HL-60/S4 treated with phorbol 12-myristate 13-acetate at 8.2 ng/mL for 4 days and 3 days (cell line): ENCODE results near the gene BUD23.
"Not testable (repeated sequence)": the region's sequence is repeated elsewhere in the genome, so short reads cannot be mapped to it uniquely, and the experiment has no call there.

Source experiments
- in situ Hi-C: fragments of 300-500 bp; cut with MboI; formaldehyde crosslinking; loops from 2 replicates; pipeline ENCODE4 v1.15.0; 2022; ENCODE audit warnings: low sequenced_read_pairs

The BUD23 gene

DNA sequence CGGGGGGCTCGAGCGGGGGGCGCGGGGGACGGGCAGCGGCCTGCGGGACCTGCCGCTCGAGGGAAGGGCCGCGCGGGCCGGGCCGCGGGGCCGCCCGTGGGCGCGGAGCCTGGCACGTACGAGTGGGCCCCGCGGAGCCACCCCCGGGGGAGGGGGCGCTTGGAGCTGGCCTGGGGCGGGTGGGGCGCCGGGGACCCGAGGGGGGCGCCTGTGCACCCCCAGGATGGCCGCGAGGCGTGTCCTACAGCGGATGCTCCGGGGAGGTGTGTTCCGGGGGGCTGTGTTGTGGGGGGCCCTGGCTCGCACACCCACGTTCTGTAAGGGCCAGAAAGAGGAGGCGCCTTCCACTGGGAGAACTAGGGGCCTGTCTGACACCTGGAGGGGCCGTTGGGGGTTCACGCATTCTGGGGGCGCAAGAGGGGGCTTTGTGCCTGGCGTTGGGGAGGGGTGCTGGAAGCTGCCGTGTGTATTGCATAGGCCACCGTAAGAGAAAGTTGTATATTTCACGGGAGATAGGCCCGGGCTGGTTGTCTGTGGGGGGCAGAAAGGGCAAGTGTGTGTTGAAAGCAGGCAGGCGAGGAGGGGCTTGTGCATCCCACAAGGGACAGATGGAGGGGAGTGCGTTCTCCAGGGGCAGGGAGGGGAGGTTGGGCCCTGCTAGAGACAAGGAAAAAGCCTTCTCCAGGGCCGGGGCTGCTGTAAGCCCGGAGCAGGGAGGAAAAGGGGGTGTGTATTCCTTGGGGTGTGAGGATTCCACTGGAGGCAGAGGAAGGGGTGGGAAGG, 15.1 kb upstream of the BUD23 start:
- in situ Hi-C loops = no loop called here

DNA sequence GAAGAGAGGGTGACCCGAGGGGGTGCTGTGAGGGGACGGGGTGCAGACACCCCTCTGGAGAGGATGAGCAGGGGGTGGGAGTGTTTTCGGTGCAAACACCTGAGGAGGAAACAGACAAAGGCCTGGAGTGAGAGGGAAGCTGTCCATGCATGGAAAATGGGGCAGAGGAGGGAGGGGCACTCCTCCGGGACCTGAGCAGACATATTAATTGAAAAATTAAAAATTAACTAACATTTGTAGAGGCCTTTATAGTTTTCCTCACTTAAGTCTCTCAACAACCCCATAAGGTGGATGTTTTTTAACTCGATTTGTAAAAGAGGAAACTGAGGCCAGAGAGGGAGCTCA, 14.5 kb upstream of the BUD23 start:
- in situ Hi-C loops = no loop called here

DNA sequence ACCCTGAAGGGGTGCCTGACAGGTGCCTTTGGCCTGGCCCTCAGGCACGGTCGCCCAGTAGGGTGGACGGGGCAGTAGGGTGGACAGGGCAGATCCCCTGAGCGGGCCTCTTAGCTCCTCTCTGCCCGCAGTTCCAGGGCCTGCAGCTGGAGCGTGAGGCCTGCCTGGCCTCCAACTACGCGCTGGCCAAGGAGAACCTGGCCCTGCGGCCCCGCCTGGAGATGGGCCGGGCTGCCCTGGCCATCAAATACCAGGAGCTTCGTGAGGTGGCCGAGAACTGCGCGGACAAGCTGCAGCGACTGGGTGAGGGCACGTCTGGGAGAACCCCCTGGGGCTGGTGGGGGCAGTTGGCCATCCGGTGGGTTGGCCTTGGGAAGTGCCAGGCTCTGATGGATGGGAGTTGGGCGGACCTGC, 14.1 kb upstream of the BUD23 start:
- in situ Hi-C loops = no loop called here

GRCh38 chr7:73669858-73670385, 13.5 kb upstream of the BUD23 start:
- in situ Hi-C loops = no loop called here

DNA sequence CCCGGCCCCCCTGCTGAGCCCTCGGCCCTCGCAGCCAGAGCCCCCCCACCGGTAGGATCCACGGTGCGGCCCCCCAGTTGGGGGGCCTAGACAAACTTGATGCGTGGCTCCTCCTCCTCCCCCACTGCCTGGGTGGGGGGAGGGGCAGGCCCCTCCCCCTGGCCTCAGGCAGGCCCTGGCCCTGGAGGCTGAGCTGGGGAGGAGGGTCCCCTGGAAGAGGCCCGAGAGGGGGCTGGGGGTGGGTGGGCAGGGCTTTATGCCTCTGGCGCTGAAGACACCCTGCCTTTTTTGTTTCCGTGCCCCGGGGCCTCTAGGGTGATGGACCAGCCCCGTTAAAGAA, 12.1 kb upstream of the BUD23 start:
- in situ Hi-C loops = no loop called here

DNA sequence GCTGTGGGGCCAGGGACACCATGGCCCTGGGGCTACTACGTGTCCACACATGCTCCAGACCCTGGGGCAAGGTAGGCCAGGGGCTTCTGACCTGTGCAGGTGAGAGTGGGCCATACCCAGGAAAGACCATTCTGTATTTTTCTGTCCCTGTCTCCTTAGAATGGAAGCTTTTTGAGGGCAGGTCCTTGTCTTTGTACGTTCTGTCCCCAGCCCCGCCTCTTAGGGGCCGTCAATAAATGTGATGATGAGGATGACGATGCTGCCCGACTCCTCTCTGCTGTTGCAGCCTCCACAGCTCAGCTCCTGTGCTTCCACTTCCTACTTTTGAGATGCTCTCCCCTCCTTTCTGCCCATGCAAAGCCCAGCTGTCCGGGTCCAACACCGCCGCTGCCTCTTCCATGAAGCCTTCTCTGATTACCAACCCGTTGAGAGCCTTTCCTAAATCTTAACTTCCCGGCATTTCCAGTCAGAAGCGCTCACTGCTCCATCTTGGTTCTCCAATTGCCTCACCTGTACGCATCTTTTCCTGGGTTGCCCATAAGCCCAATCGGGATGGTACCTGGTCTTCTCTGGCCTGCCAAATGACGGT, 11.4 kb upstream of the BUD23 start:
- in situ Hi-C loops = no loop called here

- in situ Hi-C loops = no loop called here
Observed at GRCh38 chr7:73674468-73675124, 8.8 kb upstream of the BUD23 start.

DNA sequence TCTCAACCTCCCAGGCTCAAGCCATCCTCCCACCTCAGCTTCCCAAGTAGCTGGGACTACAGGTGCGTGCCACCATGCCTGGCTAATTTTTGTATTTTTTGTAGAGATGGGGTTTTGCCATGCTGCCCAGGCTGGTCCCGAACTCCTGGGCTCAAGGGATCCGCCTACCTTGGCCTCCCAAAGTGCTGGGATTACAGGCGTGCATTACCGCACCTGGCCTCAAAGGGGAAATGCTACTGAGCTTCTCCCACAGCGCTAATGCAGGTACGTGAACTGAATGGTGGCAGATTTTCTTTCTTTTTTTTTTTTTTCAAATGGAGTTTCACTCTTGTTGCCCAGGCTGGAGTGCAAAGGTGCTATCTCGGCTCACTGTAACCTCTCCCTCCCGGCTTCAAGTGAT, 7.3 kb upstream of the BUD23 start:
- in situ Hi-C loops = not testable (repeated sequence)

DNA sequence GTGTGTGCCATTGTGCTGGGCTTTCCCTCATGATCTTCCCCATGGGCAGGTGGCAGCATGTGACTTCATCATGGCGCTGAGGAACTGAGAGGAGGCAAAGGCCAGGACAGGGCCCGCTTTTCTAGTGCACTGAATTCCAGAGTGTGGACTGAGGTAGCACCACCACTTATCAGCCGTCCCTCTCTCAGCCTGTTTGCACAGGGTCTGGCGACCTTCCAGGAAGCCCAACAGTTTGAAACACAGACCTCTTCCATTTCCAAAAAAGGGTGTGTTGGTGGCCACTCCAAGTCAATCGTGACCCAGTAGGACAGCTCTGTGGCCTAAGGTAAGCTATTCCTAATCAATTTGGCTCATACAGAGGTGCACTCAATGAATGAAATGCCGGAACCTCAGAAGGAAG, 4.5 kb upstream of the BUD23 start:
- in situ Hi-C loops = no loop called here

GRCh38 chr7:73679709-73680108, 3.7 kb upstream of the BUD23 start:
- in situ Hi-C loops = no loop called here

DNA sequence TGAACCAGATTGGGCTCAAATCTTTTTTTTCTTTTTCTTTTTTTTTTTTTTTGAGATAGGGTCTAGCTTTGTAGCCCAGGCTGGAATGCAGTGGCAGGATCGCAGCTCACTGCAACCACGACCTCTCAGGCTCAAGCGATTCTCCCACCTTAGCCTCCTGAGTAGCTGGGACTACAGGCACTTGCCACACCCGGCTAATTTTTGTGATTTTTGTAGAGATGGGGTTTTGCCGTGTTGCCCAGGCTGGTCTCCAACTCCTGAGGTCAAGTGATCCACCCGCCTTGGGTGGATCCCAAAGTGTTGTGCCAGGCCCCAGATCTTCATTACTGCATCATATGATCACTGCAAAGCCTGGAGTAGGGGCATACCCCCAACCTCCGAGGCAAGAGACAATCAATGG, 2.9 kb upstream of the BUD23 start:
- in situ Hi-C loops = no loop called here

GRCh38 chr7:73681031-73681430, 2.4 kb upstream of the BUD23 start:
- in situ Hi-C loops = no loop called here

- in situ Hi-C loops = no loop called here
Observed at GRCh38 chr7:73682745-73683055, 697 bp upstream of the BUD23 start.

DNA sequence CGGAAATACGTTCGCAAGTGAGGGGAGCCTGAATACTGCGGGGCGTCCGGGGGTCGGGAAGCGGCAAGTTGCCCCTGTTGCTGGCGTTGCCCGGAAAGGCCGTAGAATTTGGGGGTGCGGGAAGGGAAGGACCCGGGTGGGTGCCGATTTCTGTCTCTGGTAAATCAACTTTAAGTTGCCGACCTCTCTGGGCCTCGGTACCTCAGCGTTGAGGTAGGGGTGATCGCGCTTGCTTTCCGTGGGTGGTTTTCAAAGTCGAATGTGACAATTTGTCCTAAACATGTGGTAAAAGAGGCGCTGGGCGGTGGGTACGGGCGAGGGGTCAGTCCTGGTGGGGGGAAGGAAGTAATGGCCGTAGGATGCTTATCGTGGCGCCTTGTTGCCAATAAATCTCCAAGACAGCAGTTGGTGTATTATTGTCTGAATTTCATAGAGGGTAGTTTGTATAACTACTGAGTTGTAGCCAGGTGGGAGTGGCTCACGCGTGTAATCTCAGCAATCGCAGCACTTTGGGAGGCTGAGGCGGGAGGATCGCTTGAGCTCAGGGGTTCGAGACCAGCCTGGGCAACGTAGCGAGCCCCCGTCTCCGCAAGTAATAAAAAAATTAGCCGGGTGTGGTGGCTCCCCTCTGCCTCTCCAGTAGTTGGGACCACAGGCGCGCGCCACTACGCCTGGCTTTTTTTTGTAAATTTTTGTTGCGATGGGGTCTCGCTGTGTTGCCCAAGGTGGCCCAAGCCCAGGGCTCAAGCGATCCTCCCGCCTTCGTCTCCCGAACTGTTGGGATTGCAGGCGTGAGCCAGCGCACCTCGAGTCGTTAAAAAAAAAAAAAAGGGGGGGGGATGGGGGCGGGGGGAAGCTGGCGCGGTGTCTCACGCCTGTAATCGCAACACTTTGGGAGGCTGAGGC, 644 bp downstream of the BUD23 start:
- in situ Hi-C loops = no loop called here

GRCh38 chr7:73685311-73685710, 1.9 kb downstream of the BUD23 start:
- in situ Hi-C loops = no loop called here

DNA sequence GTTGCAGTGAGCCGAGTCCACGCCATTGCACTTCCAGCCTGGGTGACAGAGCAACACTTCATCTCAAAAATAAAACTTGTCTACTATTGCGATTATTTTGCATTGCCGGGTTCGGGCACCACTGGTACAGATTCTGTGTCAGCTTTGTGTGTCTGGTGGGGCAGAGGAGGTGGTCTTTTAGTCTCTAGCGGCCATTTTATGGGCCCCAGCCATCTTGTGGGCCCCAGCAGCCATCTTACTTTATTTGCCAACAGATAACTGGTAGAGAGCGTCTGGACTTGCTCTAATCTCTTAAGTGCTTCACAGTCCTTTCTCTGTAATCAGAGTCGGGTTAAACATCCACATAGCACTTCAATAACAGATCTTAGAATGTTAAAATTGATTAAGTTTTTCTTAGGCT, 4.9 kb downstream of the BUD23 start:
- in situ Hi-C loops = no loop called here

GRCh38 chr7:73690646-73691045, 7.2 kb downstream of the BUD23 start:
- in situ Hi-C loops = no loop called here

- in situ Hi-C loops = no loop called here
Observed at GRCh38 chr7:73696372-73696771, 13.0 kb downstream of the BUD23 start.

GRCh38 chr7:73698410-73698809, 15.0 kb downstream of the BUD23 start:
- in situ Hi-C loops = no loop called here

DNA sequence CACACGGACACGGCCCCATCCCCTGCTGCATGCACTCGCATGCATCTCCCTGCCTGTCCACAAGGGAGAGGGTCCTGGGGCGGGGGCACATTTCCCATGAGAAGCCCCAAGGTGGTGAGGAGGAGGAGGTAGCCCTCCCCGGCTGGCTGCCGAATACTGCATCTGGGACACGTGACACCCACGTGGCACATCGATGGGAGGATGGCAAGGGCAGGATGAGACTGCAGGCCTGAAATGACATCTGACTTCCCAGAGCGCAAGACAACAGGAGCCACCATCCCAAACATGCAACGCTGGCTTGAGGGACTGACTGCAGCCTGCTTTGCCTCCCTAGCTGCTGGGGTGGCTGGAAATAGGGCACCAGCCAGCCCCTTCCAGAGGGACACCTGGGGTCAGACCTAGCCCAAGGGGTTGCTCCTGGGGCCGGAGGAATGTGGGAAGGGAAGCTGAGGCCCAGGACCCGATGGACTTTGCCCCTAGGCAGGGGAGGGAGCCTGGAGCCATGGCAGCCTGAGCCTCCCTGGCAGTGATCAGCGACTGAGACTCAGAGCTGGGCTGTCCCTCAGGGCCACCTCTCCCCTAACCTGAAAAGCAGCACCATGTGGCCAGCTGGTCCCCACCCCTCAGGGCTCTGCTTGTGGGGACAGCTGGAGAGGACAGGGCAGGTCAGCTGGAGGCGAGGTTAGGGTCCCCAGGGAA, 16.1 kb downstream of the BUD23 start:
- in situ Hi-C loops = no loop called here

DNA sequence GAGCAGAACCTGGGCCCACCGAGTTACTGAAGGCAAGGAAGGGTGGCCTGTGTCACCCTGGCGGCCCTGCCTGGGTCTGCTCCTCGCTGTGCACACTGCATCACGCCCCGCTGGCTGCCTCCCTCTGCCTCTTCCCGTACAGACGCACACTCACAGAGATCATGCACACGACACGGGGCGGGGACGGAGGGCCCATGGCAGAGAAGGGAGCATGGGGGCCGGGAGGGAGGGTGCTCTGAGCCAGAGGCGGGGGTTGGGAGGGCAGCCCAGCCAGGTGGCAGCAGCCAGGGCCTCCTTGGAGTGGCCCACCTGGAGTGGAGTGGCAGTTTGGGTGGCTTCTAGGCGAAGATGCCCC, 16.6 kb downstream of the BUD23 start:
- in situ Hi-C loops = no loop called here
